IPS-20b (cell line): ENCODE measurements around the gene MACROD2.

Source experiments
- H3K27ac ChIP-seq: one replicate; pipeline ENCODE4 v1.5.1; 2013; ENCODE audit warnings: low read length
- H3K27me3 ChIP-seq: 2 replicates; pipeline ENCODE4 v1.6.1; 2013; ENCODE audit warnings: mild to moderate bottlenecking, low read length, inconsistent platforms; ENCODE audit not compliant: insufficient read depth
- H3K36me3 ChIP-seq: 2 replicates; pipeline ENCODE4 v1.6.1; 2013; ENCODE audit warnings: low read depth, mild to moderate bottlenecking, inconsistent platforms, low read length, moderate library complexity; ENCODE audit not compliant: insufficient read depth
- H3K4me1 ChIP-seq: 2 replicates; pipeline ENCODE4 v1.6.1; 2013; ENCODE audit warnings: mild to moderate bottlenecking, control low read depth, inconsistent platforms, low read length, moderate library complexity; ENCODE audit not compliant: insufficient read depth
- H3K4me3 ChIP-seq: 2 replicates; pipeline ENCODE4 v1.5.1; 2013; ENCODE audit warnings: mild to moderate bottlenecking, low read length, inconsistent platforms
- H3K9ac ChIP-seq: 2 replicates; pipeline ENCODE4 v1.6.1; 2013; ENCODE audit warnings: low read depth, mild to moderate bottlenecking, inconsistent platforms, low read length, moderate library complexity
- H3K9me3 ChIP-seq: 2 replicates; pipeline ENCODE4 v1.6.1; 2013; ENCODE audit warnings: mild to moderate bottlenecking, low read depth, low read length, inconsistent platforms; ENCODE audit not compliant: insufficient read depth

Gene MACROD2

GRCh38 chr20:15564981-15565380 lies 1569.7 kb downstream of the MACROD2 start:
- no peaks in the 10 kb centered on the region for H3K9me3 ChIP-seq
- H3K36me3 ChIP-seq: no peaks in the 10 kb centered on the region
- peaks cover 27% of the 10 kb centered on the region; the same call in 1 of the 2 replicates for H3K4me1 ChIP-seq
- no peak overlapping the region for H3K27ac ChIP-seq
- no peak overlapping the region for H3K4me3 ChIP-seq
- no peak overlapping the region for H3K9ac ChIP-seq
- H3K27me3 ChIP-seq: no peaks in the 10 kb centered on the region; the same call in 1 of the 2 replicates

GRCh38 chr20:15565786-15566185 lies 1570.5 kb downstream of the MACROD2 start:
- Histone ChIP-seq H3K36me3 (no peaks in the 10 kb centered on the region), H3K9me3 (no peaks in the 10 kb centered on the region), H3K27ac (no peak overlapping the region), H3K9ac (no peak overlapping the region), H3K4me3 (no peak overlapping the region), H3K27me3 (no peaks in the 10 kb centered on the region; the same call in 1 of the 2 replicates), H3K4me1 (peaks cover 25% of the 10 kb centered on the region; the same call in 1 of the 2 replicates)

- Histone ChIP-seq H3K4me3 (no peak overlapping the region), H3K9ac (no peak overlapping the region), H3K27me3 (no peaks in the 10 kb centered on the region; the same call in 1 of the 2 replicates), H3K9me3 (no peaks in the 10 kb centered on the region), H3K27ac (no peak overlapping the region), H3K4me1 (peaks cover 12% of the 10 kb centered on the region; the same call in 1 of the 2 replicates), H3K36me3 (no peaks in the 10 kb centered on the region)
Measured at GRCh38 chr20:15567219-15567618, 1571.9 kb downstream of the MACROD2 start.

- Histone ChIP-seq H3K9ac (no peak overlapping the region), H3K9me3 (no peaks in the 10 kb centered on the region)
Measured at GRCh38 chr20:15570156-15570555, 1574.8 kb downstream of the MACROD2 start.

GRCh38 chr20:15571056-15571455 lies 1575.7 kb downstream of the MACROD2 start:
- H3K4me3 ChIP-seq: no peak overlapping the region
- no peaks in the 10 kb centered on the region for H3K36me3 ChIP-seq
- no peak overlapping the region for H3K27ac ChIP-seq
- no peaks in the 10 kb centered on the region for H3K27me3 ChIP-seq
- no peaks in the 10 kb centered on the region for H3K9me3 ChIP-seq
- H3K9ac ChIP-seq: no peak overlapping the region
- H3K4me1 ChIP-seq: no peaks in the 10 kb centered on the region

More at GRCh38 chr20:15570156-15570555, 1574.8 kb downstream of the MACROD2 start:
- peaks cover 1% of the 10 kb centered on the region; the same call in 1 of the 2 replicates for H3K4me1 ChIP-seq
- H3K4me3 ChIP-seq: no peak overlapping the region
- no peaks in the 10 kb centered on the region for H3K36me3 ChIP-seq
- H3K27ac ChIP-seq: no peak overlapping the region
- H3K27me3 ChIP-seq: no peaks in the 10 kb centered on the region

- Histone ChIP-seq H3K4me3 (no peak overlapping the region), H3K27ac (no peak overlapping the region), H3K9ac (no peak overlapping the region), H3K9me3 (no peaks in the 10 kb centered on the region), H3K4me1 (peaks cover 6% of the 10 kb centered on the region; the same call in 1 of the 2 replicates), H3K36me3 (no peaks in the 10 kb centered on the region), H3K27me3 (no peaks in the 10 kb centered on the region)
Measured at GRCh38 chr20:15575255-15575654, 1579.9 kb downstream of the MACROD2 start.

- Histone ChIP-seq H3K27ac (no peak overlapping the region), H3K4me1 (peaks cover 11% of the 10 kb centered on the region; the same call in 1 of the 2 replicates), H3K9ac (no peak overlapping the region), H3K36me3 (no peaks in the 10 kb centered on the region), H3K27me3 (no peaks in the 10 kb centered on the region), H3K4me3 (no peak overlapping the region), H3K9me3 (no peaks in the 10 kb centered on the region)
Measured at GRCh38 chr20:15576411-15576810, 1581.1 kb downstream of the MACROD2 start.

GRCh38 chr20:15578113-15578512 lies 1582.8 kb downstream of the MACROD2 start:
- Histone ChIP-seq H3K9ac (no peak overlapping the region), H3K27ac (no peak overlapping the region), H3K4me3 (no peak overlapping the region), H3K36me3 (no peaks in the 10 kb centered on the region), H3K27me3 (no peaks in the 10 kb centered on the region), H3K9me3 (no peaks in the 10 kb centered on the region), H3K4me1 (peaks cover 11% of the 10 kb centered on the region; the same call in 1 of the 2 replicates)

GRCh38 chr20:15579688-15580087 lies 1584.4 kb downstream of the MACROD2 start:
- H3K27me3 ChIP-seq: no peaks in the 10 kb centered on the region
- H3K9ac ChIP-seq: no peak overlapping the region
- H3K9me3 ChIP-seq: no peaks in the 10 kb centered on the region
- H3K4me3 ChIP-seq: no peak overlapping the region
- no peaks in the 10 kb centered on the region for H3K36me3 ChIP-seq
- peaks cover 11% of the 10 kb centered on the region; the same call in 1 of the 2 replicates for H3K4me1 ChIP-seq
- no peak overlapping the region for H3K27ac ChIP-seq

GRCh38 chr20:15582146-15582760 lies 1586.9 kb downstream of the MACROD2 start:
- Histone ChIP-seq H3K9me3 (no peaks in the 10 kb centered on the region), H3K27me3 (no peaks in the 10 kb centered on the region), H3K36me3 (no peaks in the 10 kb centered on the region), H3K27ac (no peak overlapping the region), H3K4me1 (peaks cover 11% of the 10 kb centered on the region; the same call in 1 of the 2 replicates), H3K4me3 (no peak overlapping the region), H3K9ac (no peak overlapping the region)

- Histone ChIP-seq H3K27me3 (no peaks in the 10 kb centered on the region), H3K4me3 (no peak overlapping the region), H3K9me3 (0 out of 2 replicates have a peak, but pooled peaks cover 4% of the 10 kb centered on the region), H3K36me3 (no peaks in the 10 kb centered on the region), H3K4me1 (peaks cover 11% of the 10 kb centered on the region; the same call in 1 of the 2 replicates), H3K27ac (no peak overlapping the region), H3K9ac (no peak overlapping the region)
Measured at GRCh38 chr20:15584507-15584906, 1589.2 kb downstream of the MACROD2 start.

- no peak overlapping the region for H3K9ac ChIP-seq
- no peak overlapping the region for H3K4me3 ChIP-seq
- H3K36me3 ChIP-seq: no peaks in the 10 kb centered on the region
- H3K4me1 ChIP-seq: no peaks in the 10 kb centered on the region
- no peak overlapping the region for H3K27ac ChIP-seq
- 0 out of 2 replicates have a peak, but pooled peaks cover 4% of the 10 kb centered on the region for H3K9me3 ChIP-seq
- H3K27me3 ChIP-seq: no peaks in the 10 kb centered on the region
Measured at GRCh38 chr20:15593081-15593480, 1597.8 kb downstream of the MACROD2 start.
